HG03342 (cell line): Measurements from ENCODE around the gene ARFGAP2.
"Not testable (repeated sequence)": the region's sequence is repeated elsewhere in the genome, so short reads cannot be mapped to it uniquely, and the experiment has no call there.

ENCODE experiments used
- ATAC-seq: cut with Tn5 transposase; IDR thresholded peaks from one replicate; pipeline ENCODE4 v1.9.1; 2021; ENCODE audit warnings: mild to moderate bottlenecking, moderate library complexity; ENCODE audit not compliant: unreplicated experiment

The ARFGAP2 gene

DNA sequence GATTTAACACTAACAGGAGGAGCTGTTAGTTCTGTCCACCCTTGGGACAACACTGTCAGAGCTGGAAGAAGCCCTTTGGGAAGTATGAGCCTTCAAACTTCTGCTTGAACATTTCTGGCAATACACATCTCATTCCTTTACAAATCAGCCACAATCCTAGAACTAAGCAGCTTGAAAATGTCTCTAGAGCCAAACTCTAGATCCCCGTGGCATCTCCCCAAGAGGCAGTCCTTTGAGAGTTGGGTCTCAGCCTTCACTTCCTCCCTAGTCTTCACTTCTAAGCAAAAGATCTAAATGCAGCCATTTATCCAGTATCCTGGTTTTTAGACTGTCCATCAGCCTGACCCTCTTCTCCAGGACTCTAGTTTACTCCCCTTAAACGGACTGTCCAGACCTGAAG, 26.9 kb downstream of the ARFGAP2 start:
- ATAC-seq = no peak

DNA sequence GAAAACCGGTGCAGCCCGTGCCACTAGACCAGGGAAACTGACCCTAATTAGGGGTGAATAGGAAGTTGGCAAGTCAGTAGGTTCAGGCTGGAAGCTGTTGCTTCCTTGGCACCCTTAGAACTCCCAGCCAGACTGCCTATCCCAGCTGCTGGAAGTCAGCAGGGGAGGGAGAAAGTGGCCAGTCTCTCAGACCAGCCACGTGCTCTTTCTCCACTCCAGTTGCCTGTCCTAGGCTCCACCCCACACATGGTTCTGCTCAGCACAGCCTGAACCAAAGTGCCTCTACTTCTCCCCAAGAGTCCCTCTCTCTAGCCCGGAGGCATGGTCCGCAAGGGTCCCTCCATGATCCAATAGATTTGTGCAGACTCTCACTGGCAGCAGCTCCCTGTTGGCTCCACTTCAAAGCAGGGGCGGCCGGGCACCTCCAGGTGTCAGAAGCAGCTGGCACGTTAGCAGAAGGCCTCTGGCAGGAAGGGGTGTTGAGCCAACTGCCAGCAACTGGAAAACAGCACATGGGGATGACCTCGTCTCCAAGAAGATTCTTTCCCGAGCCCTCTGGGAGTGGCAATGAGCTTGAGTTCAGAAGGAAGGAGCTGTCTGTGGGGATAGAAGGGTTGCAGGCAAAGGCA, 27.7 kb downstream of the ARFGAP2 start:
- ATAC-seq = no peak

DNA sequence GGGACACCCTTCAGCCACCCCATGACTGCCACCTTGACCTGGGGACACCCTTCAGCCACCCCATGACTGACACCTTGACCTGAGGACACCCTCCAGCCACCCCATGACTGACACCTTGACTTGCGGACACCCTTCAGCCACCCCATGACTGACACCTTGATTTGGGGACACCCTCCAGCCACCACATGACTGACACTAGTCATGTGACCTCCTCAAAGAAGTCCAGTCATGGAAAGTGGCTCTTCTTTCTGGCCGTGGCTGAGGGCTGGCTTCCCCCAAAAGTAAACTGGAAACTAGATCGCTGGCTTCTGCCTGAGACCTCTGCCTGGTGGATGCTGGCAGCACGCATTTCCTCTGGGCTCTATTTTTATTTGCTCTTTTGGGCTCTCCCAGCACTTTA, 28.4 kb downstream of the ARFGAP2 start:
- no peak for ATAC-seq

DNA sequence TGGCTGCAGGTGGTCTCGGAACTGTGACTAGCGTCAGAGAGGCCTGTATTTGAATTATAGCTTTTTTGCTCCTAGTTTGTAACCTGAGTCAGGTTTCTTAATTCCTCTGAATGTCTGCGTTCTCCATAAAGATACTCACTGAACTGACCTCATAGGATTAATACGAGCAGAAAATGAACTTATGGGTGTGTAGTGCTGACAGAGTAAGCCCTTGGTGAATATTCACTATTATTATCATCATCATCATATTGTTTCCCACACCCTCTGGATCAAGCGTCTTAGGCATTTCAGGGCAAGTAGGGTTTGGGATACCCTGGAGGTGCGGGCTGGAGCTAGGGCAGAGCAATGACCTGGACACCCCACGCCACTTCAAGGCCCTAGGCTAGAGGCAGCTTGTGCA, 29.0 kb downstream of the ARFGAP2 start:
- ATAC-seq = no peak

DNA sequence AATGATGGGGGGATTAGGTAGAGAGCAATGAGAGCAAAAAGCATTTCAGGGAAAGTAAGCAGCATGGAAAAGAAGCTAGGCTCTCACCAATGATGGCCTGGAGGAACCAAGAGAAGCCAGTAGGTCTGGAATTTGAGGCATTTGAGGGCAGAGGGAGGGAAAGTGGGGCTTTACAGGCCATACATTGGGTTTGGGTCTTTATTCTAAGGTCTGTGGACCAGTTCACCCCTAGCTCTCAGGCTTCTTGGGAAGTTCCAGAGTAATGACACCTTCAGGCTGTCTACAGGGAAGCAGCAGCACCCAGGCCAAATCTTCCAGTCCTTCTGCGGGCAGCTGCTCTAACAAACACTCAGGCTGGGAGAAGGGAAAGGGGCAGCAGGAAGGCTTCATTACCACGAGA, 29.4 kb downstream of the ARFGAP2 start:
- ATAC-seq = no peak

DNA sequence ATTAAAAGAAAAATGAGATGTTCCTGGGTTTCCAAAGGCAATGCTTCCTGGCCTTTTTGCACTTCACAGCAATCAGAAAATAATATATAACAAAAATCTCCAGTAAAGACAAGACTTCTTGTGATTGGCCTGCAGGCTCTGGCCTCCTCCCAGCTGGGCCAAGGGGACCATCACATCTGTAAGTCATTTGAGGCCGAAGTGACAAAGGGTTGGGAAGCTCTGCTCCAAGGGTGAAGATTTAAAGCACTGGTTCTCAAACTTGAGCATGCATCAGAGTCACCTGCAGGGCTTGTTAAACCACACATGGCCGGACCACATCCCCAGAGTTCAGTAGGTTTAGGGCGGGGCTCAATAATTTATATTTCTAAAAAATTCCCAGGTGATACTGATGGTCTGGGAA, 32.1 kb downstream of the ARFGAP2 start:
- no peak for ATAC-seq

DNA sequence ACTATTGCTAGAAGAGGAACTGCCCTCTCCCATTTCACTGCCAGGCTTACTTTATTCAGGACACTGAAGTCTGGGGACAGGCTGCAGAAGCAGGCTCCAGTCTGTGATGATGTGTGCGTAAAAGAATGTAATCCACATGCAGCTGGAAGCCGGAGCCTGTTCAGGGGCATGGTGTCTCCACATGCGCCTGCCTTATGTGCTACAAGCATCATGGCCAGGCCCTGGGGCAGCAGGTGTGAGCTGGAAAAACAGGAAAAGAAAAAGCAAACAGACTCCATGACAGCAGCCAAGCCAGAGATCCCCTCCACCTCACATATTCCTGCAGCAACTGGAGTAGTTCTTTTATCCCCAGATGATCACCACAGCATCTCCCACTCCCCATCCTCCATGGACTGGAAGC, 33.4 kb downstream of the ARFGAP2 start:
- no peak for ATAC-seq

DNA sequence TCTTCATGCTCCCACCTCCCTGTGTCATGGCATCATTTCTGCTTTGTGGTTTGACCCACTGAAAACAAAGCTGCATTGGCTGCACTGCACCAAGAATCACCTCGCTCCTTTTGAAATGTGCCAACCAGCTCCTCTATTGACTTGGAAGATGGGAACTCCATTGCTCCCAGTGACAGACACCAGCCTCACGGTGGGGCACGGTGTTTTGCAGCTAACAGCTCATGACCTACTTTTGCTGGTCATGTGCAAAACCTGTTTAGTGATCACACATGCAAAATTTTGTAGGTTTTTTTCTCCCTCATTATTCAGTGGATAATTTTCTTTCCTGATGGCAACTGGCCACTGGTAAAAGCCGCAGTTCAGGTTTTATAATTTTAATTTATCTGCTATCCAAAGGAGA, 36.8 kb downstream of the ARFGAP2 start:
- ATAC-seq = no peak

DNA sequence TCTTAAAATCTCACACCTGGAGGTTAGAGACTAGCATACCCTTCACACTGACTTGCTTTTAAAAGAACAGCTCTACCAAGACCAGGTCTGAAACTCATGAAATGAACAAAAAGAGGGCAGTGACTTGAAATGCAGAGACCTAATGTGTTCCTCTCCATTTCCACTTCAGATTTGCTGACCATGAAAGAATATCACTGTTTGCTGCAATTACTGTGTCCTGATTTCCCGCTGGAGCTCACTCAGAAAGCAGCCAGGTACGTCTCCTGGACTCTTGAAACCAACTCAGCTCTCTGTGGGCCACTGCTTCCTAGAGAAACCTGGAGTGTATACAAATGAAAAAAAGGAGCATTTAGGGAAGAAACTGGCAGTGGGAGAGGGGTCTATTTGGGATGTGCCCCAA, 39.2 kb downstream of the ARFGAP2 start:
- no peak for ATAC-seq

DNA sequence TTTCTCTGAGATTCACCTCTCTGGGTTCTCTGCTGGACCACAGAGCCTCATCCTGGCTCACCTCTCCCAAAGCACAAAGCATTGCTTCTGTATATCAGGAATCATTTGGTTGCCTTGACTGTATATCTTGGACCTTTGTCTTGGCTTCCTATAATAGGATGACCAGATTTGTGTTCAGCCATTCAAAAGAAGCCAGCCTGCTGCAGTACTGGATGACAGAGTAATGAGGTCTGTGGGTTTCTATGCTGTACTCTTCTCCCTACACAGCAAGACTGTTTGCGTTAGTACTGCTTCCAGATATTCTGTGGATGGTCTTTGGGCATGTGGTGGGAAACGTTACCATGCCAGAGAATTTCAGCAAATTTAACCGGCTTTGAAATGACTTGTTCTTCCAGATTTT, 39.8 kb downstream of the ARFGAP2 start:
- no peak for ATAC-seq

DNA sequence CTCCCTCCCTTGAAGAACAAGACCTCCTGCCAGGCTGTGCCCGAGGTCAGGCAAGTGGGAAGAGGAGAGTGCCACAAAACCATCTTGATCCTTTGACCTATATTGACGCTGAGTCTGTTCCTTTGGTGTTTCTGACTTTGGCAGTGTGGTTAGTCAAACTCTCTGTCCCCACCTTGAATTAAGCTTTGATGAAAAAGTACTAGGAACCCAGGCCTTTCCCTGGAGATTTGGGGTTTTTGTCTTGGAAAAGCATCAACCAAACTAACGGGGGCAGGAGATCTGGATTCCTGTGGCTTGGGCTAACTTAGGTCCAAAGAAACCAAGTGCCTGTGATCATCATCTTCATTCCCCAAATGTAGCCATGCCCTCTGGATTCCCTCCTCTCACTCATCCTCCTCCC, 40.4 kb downstream of the ARFGAP2 start:
- ATAC-seq = no peak

DNA sequence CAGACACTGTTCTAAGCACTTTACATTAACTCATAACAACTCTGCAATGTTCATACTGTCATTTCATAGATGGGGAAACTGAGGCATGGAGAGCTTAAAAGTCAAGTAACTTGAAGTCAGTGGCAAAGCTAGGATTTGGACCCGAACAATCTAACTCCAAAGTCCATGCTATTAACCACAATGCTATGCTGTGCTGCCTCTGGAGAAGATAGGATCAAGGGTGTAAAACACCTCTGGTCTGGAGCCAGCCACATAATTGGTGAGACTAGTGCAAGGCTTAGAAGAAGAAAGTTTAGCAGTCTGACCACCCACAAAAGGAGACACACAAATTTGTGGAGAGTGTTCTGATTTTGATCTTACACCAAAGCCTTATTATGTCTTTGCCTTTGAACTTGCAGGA, 43.7 kb downstream of the ARFGAP2 start:
- ATAC-seq = no peak

DNA sequence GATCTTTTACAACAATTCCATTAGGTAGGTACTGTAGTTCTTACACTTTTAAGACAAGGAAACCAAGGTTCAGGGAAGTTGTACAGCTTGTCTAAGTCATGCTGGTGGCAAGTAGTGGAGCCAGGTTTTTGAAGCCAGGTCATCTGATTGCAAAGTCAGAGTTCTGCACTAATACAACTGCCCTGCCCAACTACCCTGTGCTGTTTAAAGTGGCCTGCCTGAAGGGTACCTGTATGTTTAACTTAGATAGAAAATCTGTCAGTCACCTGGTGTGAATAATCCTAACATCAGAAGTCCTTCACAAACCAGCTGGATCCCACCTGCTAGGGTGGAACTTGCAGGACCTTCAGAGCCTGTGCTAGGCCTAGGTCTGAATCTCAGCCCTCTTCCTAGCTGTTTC, 44.2 kb downstream of the ARFGAP2 start:
- no peak for ATAC-seq

DNA sequence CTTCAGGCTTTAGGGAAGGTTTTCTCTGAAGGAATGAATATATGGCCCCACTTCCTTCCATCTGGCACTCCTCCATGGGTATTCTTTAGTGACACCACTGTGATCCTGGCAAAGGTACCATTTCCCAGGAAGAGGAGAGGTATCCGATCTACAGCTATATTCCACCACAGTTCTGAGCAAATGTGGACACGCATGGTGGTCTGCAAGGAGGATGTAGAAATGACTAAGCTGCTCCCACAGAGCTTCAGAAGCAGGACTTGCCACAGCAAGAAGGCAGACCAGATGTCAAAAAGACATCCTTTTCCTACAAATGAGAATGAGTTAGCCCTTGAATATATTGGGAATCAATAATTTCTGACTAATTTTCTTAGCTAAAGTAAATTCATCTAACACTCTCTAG, 45.5 kb downstream of the ARFGAP2 start:
- ATAC-seq = no peak

DNA sequence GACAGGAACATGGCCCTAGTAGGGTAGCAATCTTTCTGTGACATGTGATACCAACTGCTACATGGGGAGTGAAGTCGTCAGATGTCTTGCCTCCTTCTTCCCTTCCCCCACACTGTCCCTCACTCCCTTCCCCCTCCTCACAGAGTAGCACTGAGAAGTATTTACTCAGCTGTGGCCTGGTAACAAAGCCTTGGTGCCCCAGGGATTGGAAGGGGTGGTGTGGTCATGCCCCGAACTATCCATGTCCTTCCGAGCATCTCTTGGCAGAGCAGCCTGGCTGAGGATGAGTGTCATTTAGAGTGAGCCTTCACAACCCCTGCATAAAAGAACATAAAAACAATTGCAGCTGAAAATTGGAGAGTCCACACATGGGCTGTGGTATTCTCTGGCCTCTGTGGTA, 46.1 kb downstream of the ARFGAP2 start:
- ATAC-seq = no peak

DNA sequence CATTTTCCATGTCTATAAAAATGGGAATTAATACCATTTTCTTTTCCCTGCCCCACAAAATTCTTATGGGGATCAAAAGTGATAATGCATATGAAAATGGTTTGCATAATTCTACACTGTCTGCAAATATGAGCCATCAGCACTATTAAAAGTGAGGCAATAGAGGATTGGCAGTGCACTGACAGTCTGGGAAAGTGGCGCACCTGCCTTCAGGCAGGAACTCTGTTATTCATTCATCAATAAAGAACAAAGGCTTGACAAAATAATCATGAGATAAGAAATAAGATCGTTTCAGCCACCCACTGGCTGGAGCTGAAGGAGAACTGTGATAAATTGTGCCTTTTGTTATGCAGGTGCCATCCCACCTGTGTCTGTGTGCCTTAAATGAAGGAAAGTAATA, 49.5 kb downstream of the ARFGAP2 start:
- ATAC-seq = no peak

DNA sequence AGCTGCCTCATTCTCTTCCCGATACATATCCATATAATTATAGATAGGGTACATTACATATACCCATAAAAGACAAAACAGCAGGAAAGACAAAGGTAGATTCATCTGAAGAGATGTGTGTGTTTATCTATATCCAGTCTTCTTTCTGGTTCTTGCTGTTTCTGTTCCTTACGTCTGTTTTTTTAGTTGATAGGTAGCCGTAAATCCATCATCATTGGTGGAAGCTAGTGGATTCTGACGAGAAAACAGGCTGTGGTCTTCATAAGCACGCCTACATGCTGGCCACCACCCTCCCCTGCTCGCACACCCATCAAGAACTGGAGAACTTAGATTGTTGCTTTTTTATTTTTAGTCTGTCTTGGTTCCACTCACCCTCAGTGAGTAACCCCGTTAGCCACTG, 51.6 kb downstream of the ARFGAP2 start:
- no peak for ATAC-seq

DNA sequence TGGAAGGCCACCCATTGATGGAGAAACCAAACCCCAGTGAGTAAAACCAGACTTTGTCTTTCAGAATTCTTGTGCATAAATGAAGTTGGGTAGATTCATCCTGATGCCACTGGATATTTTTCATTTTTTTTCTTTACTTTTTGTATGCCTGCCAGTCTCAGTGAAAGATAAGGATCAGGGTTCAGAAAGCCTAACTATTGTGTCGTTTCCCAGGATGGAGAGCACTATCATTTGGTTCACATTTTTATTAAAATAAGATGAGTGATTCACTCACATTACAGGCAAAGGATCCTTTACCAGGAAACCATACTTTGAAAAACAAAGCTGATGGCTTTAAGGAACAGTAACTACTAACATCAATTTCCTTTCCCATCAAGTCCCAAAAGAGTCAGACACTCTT, 52.0 kb downstream of the ARFGAP2 start:
- ATAC-seq = no peak

DNA sequence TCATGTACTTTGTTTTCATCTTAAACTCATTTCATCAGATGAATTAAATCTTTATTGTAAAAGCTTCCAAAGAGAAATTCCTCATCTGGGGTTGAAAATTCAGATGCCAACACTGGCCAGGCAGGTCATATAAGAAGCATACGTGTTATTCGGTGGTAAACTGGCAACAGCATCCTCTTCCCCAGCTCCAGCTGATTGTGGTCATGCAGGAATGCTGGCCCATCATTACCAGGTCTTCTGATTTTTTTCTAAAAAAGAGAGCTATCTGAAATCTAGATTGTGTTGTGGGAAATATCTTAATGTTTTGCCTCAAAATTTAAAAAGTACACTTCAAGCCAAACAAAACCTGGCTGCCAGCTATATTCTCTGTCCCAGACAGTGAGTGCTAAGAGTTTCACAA, 53.6 kb downstream of the ARFGAP2 start:
- ATAC-seq = no peak

DNA sequence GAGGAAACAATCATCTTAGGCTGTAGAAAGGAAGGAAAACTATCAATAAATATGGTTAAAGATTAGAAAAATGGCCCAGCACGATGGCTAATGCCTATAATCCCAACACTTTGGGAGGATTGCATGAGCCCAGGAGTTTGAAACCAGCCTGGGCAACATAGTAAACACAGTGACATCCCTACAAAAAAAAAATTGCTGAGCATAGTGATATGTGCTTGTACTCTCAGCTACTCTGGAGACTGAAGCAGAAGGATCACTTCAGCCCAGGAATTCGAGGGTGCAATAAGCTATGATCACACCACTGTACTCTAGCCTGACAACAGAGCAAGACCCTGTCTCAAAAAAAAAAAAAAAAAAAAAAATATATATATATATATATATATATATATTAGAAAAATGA, 54.9 kb downstream of the ARFGAP2 start:
- ATAC-seq = no peak

DNA sequence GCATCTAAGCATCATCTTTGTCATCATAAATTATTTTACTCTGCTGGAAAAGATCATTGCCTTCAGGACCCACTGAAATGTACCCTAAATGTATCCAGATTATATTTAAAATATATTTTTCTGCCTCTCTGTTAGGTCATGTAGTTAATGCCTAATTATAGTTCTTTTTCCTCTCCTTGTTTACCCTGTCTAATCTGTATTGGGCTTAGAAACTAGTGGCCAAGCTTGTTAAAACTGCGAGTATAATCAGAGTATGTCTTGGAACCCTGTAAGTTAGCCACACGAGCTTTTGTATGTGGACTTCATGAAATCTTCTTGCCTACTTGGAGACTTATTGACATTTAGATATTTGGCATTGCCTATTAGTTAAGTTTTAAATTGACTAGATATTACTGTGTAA, 55.6 kb downstream of the ARFGAP2 start:
- no peak for ATAC-seq

DNA sequence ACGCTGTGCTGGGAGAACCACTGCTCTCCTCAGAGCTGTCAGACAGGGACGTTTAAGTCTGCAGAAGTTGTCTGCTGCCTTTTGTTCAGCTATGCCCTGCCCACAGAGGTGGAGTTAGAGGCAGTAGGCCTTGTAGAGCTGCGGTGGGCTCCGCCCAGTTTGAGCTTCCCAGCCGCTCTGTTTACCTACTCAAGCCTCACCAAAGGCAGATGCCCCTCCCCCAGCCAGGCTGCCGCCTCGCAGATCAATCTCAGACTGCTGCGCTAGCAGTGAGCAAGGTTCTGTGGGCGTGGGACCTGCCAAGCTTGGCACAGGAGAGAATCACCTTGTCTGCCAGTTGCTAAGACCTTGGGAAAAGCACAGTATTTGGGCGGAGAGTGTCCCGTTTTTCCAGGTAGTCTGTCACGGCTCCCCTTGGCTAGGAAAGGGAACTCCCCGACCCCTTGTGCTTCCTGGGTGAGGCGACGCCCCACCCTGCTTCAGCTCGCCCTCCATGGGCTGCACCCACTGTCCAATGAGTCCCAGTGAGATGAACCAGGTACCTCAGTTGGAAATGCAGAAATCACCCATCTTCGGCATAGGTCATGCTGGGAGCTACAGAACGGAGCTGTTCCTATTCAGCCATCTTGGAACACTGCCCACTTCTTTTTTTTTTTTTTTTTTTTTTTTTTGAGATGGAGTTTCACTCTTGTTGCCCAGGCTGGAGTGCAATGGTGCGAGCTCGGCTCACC, 57.6 kb downstream of the ARFGAP2 start:
- ATAC-seq = not testable (repeated sequence)
